RWPE1 (cell line): ENCODE measurements around the gene WASF3.

Experiments used
- CTCF ChIA-PET: fragments of 350-600 bp; sonication (Branson Sonifier 250); formaldehyde crosslinking; extraction: SDS; loops from one replicate; lab custom pipeline; 2021; lab: Yijun Ruan, JAX
- POLR2A ChIA-PET: fragments of 400-600 bp; formaldehyde crosslinking; extraction: SDS; loops from one replicate; lab custom pipeline; 2020; ENCODE audit warnings: antibody characterized with exemption; ENCODE audit not compliant: low non-redundant PET; lab: Yijun Ruan, JAX
- DNase-seq: peaks from one replicate; pipeline ENCODE4 v3.0.0; 2012; ENCODE audit warnings: low spot score
- H3K27ac ChIP-seq: fragments of 450-650 bp; 2 replicates; pipeline ENCODE4 v1.5.1; 2017
- TF ChIP-seq, protein P1 (sequence below): fragments of 450-650 bp; conservative IDR thresholded peaks from 2 replicates; pipeline ENCODE4 v1.5.1; 2017; ENCODE audit warnings: low read depth, mild to moderate bottlenecking

Gene WASF3

DNA sequence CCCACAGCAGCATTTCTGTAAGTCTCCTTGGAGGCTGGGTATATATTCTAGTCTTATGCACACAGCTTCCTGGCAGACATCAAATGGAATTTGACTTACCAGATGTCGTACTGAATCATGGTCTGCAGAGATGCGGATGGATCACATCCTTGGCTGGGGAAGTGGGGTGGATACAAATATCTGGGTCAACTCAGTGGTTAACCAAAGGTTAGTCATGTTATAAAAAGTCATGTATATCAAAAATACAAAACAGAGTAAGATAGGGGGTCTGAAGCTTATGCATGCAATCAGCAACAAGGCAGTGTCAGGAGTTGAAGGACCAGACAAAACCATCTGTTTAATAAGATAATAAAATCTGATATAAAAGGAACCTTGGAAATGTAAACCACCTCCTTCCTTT, 61.9 kb downstream of the WASF3 start:
- no peak overlapping the region for H3K27ac ChIP-seq
- ChIA-PET POLR2A (no interaction called here), CTCF (no interaction called here)
- DNase-seq = peak; percentile 8
- TF ChIP-seq, protein P1, sequence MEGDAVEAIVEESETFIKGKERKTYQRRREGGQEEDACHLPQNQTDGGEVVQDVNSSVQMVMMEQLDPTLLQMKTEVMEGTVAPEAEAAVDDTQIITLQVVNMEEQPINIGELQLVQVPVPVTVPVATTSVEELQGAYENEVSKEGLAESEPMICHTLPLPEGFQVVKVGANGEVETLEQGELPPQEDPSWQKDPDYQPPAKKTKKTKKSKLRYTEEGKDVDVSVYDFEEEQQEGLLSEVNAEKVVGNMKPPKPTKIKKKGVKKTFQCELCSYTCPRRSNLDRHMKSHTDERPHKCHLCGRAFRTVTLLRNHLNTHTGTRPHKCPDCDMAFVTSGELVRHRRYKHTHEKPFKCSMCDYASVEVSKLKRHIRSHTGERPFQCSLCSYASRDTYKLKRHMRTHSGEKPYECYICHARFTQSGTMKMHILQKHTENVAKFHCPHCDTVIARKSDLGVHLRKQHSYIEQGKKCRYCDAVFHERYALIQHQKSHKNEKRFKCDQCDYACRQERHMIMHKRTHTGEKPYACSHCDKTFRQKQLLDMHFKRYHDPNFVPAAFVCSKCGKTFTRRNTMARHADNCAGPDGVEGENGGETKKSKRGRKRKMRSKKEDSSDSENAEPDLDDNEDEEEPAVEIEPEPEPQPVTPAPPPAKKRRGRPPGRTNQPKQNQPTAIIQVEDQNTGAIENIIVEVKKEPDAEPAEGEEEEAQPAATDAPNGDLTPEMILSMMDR = no peak

DNA sequence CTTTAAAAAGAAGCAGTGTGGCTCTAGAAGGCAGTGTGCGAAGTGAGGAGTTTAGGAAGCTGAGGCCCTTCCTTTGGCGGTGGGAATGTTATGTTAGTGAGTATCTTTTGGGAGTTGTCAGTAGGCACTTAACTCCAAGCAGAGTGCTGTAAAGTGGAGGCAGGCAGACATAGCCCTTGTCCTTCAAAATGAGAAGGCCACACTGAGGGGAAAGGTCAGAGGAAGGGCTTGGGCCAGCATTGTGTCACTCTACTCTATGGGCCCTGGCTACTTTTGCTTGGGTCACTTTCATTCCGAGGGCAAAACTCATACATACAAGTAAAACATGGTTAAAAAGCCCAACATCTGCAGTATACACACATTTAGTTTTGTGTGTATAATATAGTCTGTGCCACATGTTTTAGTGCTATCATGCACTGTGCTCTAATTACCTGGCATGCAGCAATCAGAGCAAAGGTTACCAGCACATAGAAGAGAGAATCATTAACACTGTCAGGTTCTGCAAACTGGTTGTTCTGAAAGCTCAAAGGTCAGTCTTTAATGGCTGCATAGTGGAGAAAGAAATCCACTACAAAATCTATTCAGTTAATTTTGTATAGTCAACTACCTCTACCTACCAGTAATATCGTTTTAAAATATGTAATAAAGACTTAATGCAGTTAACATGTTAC, 64.4 kb downstream of the WASF3 start:
- H3K27ac ChIP-seq = no peak overlapping the region
- no peak for DNase-seq
- POLR2A ChIA-PET = no interaction called here
- TF ChIP-seq, protein P1 = no peak
- CTCF ChIA-PET = interaction anchor here (0.6 to 0.7 kb wide), 2 partner anchors 215 to 690 kb away, joined by 3 read pairs; no protein-coding TSS in a partner anchor

DNA sequence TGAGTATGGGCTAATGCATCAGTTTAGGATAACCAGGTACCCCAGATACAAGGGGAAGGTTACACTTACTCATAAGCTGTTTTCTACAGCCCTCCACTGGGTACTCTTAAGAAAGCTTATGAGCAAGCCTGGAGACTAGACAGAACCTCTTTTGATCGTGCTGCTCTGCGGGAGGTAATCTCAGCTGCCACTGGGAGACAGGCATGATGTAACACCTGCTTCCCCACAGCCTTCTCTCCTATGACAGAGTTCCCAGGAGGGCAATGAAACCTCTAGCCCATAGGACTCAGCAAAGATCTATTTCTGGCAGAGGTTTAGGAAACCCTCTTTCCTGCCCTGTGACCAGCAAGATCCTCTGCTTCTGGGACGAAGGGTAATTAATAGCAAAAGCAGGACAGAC, 65.6 kb downstream of the WASF3 start:
- H3K27ac ChIP-seq = no peak overlapping the region
- POLR2A ChIA-PET = no interaction called here
- DNase-seq = no peak
- TF ChIP-seq, protein P1 = no peak
- CTCF ChIA-PET = interaction anchor here (0.6 kb wide), 1 partner anchor 765 kb away, joined by 4 read pairs; no protein-coding TSS in a partner anchor

DNA sequence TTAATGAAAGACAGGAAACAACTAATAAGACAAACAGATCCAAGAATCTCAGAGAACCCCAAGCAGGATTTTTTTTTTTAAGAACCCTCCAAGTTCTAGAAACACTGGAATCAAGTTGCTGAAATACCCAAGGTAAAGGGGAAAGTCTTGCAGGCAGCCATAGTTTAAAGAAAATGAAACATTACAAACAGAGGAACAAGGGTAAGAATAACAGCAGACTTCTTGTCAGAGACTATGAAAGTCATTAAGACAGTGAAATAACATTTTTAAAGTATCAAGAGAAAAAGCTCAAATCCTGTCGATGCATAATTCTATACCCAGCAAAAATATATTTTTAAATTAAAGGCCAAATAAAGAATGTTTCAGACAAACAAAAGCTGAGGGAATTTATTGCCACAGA, 67.1 kb downstream of the WASF3 start:
- no peak for DNase-seq
- H3K27ac ChIP-seq = no peak overlapping the region
- CTCF ChIA-PET = no interaction called here
- TF ChIP-seq, protein P1 = no peak
- POLR2A ChIA-PET = no interaction called here

DNA sequence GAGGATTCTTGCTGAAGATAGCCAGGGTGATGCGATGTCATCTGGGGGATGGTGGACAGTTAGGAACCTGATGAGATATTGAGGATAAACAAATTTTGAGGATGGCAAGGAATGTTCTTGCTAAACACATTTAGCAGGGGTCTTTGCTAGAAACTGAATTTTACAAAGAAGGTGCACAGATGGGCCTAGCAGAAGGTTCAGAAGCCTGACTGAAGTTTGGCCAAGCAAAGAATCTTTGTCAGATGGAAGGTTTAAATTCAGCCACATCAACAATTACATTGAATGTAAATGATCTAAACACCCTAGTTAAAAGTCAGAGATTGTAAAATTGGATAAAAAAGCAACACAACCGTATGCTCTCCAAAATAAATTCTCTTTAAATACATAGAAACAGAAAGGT, 68.8 kb downstream of the WASF3 start:
- DNase-seq = no peak
- ChIA-PET POLR2A (no interaction called here), CTCF (no interaction called here)
- TF ChIP-seq, protein P1 = no peak
- H3K27ac ChIP-seq = no peak overlapping the region

GRCh38 chr13:26628706-26629105, 71.2 kb downstream of the WASF3 start:
- no peak overlapping the region for H3K27ac ChIP-seq
- TF ChIP-seq, protein P1 = no peak; the same call in 1 of the 2 replicates
- DNase-seq = no peak
- POLR2A ChIA-PET = no interaction called here
- CTCF ChIA-PET = interaction anchor here (1.0 kb wide), 1 partner anchor 86 kb away, joined by 3 read pairs; no protein-coding TSS in a partner anchor
